ENCODE results near the gene FIGLA.

The FIGLA gene, protein sequence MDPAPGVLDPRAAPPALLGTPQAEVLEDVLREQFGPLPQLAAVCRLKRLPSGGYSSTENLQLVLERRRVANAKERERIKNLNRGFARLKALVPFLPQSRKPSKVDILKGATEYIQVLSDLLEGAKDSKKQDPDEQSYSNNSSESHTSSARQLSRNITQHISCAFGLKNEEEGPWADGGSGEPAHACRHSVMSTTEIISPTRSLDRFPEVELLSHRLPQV

DNA sequence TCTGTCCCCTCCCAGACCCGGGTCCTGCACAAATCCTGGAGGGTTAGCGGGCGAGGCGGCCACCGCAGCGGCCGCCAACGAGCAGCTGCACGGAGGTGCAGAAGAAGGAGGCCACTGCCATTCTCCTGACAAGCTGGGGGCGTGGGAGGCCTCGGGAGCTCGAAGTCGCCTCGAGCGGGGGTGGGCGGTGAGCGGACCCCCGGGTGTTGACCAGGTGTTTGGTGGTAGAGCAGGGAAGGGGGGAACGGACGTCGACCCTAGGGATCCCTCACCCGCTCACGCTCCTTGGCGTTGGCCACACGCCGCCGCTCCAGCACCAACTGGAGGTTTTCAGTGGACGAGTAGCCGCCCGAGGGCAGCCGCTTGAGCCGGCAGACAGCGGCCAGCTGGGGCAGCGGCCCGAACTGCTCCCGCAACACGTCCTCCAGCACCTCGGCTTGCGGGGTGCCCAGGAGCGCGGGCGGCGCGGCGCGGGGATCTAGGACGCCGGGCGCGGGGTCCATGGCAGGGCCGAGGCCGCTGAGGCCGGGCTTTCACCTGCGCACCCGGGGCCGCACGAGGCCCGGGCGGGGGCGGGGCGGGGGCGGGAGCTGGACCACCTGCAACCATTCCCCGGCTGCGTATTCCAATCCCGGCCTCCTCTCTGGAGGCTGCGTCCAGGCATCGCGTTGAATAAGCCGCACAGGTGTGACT, at the start of gene FIGLA:
Gene FIGLA, minus strand, starts transcription at position 508 of the 693 bp plus-strand sequence. Its CDS starts 5 bp downstream, at position 503.
- no peak for DNase-seq (ENCODE audit: low read depth in 2 of 2)

DNA sequence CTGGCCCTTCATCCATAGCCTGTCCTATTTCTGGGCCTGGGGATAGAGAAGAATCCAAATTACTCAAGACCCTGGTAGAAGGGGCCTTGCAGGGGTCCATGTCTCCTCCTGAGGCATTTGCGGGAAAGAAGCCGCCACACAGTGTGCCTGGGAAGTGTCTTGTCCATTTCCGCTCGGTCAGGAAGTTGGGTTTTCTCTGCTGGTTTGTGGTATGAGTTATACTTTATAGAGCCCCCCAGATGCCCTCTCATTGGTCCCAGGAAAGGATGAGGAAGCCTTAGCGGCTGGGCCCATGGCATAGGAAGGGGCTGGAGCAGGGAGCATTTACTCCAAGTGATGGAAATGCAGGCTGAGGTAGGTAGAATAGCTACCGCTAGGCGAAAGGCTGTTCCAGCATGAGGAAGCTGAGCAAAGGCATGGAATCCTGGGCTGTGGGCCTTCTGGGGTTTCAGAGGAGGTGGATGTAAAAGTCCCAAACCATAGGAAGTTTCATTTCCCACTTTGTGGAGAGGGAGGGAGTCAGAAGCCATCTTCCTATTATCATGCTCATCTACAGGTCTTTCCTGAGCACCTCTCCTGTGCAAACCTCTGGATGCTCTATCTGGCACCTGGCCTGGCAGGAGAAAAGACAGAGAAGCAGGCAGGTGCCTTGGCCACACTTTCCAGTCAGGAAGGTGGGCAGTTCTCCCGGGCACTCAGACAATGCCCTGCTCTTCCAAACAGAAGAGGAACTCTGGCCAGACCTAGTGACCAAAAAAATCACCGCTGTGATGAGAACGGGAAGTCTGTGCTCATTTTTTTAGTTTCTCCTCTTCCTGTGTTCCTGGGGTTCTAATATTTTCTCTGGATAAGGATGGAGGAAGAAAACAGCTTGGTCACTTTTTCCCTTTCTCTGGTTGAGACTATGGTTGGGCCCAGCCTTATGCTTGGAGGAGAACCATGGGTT, 47.8 kb upstream of the FIGLA start:
- DNase-seq (ENCODE audit: low read depth in 2 of 2): no peak

DNA sequence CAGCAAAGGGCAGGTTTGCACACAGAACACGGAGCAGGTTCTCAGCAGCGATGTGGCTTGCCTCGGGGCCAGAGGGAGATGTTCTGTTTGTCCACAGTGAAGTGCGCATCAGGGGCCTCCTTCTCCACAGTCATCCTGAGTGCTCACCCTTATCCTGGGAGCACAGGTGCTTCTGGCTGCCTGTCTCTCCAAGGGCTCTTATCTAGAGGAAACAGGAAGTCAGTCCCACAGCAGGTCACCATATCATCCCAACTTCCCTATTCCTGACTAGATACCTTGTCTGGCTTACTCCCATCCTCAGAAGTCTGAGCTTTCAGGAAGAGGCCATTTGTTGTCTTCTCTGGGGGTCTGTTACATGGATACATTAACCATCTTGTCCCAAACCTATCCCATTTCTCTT, 45.2 kb upstream of the FIGLA start, which contains the start of gene CD207:
Gene CD207, minus strand, starts transcription at position 174 of the 400 bp plus-strand sequence. Its CDS starts 40 bp downstream, at position 134.
- DNase-seq (ENCODE audit: low read depth in 2 of 2): no peak

DNA sequence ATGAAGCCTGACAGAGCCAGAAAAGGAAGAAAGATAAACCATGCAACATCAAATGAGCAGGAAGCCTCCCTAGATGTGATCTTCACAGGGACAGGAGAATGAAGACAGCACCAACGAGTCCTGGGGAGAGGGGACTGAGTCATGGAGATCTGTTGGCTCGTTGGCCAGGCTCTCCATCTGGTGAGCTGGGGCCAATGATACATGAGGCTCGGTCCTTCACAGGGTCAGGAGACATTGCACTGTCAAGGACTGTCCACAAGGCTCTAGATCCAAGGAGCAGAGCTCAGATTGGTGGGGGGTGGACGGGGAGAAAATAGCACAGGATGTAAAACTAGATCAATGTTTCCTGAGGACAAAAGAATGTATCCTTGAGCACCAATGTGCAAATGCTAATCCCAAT, 44.4 kb upstream of the FIGLA start:
- no peak for DNase-seq (ENCODE audit: low read depth in 2 of 2)

DNA sequence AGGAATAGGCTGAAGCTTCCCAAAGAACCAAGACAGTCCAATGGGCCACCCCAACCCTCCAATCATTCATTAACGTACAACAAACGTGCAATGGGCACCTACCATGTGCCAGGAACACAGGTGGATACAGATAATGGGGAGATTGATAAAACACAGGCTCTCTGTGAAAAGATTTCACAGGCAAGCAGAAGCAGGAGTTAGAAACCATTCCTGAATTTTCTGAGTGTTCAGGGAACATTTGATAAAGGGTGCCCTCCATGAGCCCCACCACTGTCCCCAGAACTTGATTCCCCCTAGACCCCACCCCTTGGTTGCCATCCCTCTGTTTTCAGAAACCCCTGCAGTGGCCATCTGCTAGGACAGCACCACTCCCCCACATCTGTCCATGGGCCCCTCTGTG, 43.7 kb upstream of the FIGLA start:
- DNase-seq (ENCODE audit: low read depth in 2 of 2): no peak

DNA sequence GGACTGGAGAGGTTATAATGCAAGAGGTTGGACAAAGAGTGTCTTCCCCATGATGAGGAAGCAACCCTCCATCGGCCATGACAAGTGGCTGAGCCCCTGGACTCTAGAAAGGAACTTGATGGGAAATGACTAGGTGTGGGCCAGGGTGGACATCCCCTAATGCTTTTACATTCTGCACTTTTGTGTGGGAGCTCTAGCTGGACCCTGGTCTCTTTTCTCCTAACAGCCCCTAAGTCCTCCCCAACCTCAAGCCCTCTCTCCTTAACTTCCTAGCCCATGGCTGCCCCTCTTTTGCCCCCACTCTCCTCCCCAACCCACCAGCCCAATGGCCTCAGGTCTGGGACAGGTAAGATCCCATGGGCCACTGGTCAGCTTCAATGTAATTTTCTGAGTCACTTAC, 42.8 kb upstream of the FIGLA start:
- DNase-seq (ENCODE audit: low read depth in 2 of 2): no peak

DNA sequence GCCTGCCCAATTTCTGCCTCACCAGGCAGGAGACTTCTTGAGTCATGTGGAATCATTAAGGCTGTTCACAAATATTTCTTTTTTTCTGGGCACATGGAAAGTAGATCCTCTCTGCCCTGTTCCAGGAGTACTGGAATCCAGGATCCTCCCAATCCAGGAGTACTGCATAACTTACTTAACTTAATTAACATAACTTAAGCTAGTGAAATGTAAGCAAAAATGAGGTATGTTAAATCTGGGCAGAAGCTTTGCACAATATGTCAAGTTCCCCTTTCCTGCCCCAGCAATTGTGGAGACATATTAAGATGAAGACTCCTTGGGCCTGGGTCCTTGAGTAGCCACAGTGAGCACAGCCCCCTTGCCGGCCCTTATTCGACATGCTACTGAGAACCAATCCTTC, 41.9 kb upstream of the FIGLA start:
- no peak for DNase-seq (ENCODE audit: low read depth in 2 of 2)

DNA sequence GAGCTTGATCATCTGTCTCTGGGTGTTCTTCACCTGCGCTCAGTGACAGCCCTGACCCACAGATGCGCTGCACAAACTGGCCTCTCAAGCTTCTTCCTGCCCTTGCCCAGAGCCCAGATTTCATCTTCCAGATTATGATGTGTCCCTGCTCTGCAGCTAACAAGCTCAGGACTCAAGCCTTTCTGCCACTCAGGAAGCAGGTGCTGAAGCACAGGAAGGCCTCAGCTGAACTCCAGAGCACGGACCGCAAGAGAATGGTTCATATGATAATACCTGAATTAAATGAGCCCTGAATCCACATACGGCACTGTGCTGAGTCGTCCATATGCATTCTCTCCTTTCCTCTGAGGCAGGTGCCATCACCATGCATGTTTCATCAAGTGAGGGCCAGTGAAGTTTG, 41.4 kb upstream of the FIGLA start:
- no peak for DNase-seq (ENCODE audit: low read depth in 2 of 2)

DNA sequence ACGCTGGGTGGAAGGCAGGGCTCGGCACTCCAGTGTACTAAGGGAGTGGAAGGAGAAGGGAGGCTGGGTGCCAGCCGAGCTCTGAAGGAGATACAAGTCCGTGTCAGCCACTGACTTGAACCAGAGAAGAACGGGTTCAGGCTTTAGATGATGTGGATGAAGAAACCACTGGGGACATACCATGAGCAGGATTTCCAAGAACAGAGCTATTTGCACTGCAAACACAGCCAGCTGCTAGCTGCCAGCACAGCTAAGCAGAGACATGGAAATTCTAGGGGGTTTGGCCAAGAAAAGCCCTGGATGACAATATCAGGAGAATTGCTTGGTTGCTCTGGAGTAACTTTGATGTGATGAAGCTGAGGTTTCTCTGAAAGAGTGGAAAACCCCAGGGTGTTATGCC, 39.9 kb upstream of the FIGLA start:
- no peak for DNase-seq (ENCODE audit: low read depth in 2 of 2)

DNA sequence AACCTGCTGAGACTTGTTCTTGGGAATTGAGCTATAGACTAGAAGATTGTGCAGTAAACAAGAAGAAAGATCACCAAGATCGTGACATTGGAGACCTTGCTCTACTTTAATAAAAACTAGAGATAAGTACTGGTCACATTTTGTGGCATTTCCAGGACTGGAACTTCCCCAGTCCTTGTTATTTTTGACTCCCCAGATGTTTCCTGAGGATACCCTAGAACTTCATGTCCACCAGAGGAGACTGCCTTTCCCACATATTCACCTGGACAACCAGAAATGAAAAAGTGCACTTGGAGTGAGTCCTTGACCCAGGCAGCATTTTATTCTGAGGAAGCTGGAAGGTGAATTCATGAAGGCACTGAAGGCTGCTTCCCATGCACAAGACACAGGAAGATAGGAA, 39.5 kb upstream of the FIGLA start:
- no peak for DNase-seq (ENCODE audit: low read depth in 2 of 2)

DNA sequence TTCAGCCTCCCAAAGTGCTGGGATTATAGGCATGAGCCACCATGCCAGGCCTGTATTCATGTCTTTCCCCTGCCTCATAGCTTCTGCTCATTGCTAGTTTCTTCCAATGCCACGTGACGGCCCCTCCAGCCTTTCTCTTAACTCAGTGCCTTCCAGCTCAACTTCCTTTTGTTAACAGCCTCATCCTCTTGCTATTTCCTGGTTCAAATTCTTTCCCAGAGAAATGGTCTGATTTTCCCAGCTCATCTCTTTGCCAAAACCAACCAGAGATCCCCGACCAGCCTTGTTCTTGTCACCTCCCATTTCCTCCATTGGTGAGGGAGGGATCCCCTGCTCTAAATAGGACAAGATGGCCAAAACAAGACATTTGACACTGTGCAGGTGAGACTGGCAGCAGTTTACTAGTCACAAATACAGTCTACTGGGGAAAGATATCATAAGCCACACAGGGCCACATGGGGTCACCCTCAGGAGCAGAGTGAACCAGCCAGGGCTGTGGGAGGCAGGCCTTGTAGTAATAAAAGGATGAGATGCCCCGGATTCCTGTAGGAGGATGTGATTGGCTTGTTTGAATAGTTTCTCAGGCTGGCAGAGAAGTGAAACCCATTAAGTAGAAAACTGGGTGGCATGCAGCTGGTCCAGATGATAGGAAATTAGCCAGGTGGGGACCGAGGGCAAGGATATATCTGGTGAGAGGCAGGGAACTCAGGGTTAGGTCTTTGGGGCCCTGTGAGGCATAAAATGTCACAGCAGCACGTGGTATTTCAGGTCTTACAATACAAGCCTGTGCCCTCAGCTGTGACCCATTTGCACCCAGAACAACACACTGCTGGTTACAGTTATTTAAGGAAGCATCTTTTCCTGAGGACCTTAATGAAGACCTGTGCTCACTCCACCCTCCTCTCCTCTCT, 38.7 kb upstream of the FIGLA start:
- DNase-seq (ENCODE audit: low read depth in 2 of 2): no peak

DNA sequence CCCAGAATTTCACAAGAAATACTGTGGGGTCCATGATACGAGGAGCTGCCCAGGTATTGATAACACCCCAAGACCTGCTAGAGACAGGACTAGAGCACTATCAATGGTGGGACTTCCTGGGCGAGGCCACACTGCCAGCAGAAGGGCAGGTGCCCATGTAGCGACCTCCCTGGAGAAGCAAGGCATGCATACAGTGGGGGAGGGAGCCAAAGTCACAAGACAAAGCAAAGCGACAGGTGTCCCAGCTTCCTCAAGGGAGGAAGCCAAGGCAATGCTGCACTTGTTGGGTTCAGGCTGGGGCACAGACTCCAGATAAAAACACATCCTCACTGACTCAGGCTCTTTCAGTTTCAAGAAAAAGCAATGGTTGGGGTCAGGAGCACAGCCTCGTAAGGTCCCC, 37.7 kb upstream of the FIGLA start:
- DNase-seq (ENCODE audit: low read depth in 2 of 2): no peak

DNA sequence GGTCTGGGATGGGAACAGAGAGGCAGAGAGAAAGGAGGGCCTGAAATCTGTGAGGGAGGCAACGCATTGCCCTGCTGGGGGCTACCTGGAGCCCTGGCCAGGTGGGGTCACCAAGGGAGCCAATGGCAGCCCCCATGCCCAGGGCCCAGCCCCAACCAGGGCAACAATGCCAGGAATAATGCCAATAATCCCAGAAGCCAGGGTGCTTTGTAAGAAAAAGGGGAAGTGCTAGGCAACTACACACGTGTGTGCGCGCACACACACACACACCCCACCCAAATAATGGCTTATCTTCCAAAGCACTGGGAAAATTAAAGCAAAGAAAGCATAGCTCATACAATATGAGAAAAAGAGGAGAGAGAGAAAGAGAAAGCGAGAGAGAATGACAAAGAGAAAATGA, 36.9 kb upstream of the FIGLA start:
- no peak for DNase-seq (ENCODE audit: low read depth in 2 of 2)

DNA sequence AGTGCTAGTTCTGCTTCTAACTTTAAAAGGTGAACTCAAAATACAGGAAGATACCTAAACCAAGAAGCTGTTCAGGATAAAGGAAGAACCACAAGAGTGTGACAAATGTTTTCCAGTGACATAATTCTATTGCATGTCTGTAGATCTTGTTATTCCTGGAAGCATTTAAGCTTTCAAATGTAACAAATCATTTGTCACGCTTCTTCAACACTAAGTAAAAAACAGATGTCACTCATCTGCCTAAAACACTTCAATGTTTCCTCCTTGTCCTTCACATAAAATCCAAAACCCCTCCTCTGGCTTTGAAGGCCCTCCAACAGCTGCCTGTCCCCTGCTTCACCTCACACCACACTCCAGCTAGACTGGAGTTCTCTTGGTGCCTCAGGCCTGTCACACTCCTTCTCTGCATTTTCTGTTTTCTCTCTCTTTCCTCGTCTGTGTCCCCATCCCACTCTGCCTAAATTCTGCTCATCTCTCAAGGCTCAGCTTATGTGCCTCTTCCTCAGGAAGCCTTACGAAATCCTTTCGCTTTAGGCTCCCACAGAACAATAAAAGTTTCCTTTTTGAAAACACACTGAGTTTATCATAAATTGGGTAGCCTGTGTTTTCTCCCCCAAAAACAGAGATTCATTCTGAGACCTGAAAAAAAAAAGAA, 36.4 kb upstream of the FIGLA start:
- no peak for DNase-seq (ENCODE audit: low read depth in 2 of 2)

DNA sequence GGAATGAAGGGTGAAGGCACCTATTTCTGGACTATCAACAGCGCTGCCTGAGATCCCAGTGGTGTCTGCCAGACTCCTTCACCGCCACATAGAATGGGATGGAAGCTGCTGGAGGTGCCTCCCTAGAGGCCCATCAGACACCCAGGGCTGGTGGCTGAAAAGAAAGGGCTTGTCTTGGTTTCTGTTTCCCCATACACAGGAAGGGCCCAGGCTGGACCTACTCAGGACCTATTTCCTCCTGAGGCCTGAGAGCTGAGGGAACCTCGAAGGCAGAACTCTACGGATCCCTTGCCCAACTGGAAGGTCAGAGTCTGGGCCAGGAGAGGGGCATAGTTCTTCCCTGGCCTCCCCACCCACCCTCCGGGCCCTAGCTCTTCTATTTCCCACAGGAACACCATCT, 32.8 kb upstream of the FIGLA start:
- DNase-seq (ENCODE audit: low read depth in 2 of 2): no peak

DNA sequence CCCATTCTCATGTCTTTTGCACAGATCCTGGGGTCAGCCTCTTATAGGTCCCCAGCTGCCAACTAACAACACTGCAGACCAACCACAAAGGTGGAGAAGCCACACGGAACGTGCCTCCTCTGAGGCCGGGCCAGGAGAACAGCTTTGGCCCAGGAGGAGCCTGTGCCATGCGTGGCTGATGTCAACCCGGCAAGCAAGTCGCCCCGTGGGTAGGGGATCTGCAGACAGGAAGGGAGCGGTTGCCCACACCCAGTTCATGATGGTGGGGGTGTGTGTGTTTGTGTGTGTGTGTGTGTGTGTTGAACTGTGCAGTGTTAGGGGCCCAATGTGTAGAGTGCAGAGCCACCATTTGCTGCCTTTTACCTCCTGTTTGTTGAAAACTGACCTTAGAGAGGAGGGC, 32.4 kb upstream of the FIGLA start:
- no peak for DNase-seq (ENCODE audit: low read depth in 2 of 2)

DNA sequence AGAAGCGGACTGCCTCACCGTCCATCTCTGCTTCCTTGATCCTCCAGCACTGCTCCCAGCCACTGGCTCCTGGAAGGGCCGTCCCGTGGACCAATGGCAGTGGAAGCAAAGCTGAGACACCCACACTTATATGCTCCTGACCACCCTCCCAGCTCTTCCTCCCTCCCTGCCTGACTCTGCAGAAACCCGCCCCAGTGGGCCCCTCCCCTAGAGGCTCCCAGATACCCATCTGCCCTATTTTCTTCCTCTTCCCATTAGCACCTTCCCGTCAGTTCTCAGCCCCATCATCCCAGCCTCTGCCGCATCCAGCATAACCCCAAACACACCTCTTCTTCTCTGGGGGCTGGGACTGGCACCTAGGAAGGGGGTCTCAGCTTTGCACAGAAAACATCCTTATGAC, 30.1 kb upstream of the FIGLA start, which contains the start of gene CLEC4F:
Gene CLEC4F, minus strand, starts transcription at position 101 of the 400 bp plus-strand sequence. Its CDS starts 76 bp downstream, at position 25.
- DNase-seq (ENCODE audit: low read depth in 2 of 2): no peak

DNA sequence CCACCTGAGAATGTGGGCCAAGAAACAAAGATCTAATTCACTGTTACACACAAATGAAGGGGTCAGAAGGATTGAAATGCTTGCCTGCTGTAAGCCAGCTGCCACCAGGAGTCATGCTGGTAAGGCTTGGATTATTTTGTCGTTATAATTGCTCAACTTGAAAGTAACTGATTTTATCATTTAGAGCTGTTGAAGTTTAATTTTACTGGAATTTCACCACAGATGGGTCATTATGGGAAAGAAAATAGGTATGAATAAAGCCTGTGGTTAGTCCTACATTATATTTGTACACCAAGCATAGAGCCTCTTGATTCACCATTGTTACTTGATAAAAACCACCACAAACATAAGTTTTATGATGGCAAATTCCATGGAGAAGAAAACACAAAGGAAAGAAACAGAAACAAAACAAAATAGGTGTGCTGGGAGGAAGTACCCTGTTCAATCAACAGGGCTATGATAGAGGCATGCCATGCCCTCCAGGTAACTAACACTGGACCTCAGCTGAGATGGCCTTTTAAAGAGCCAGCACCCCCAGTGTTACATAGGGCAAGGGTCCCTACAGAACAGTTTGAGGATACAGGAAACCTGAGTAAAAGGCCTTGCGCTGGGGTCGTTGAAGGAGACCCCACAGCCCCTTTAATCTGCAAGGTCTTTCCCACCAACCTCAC, 27.0 kb upstream of the FIGLA start:
- no peak for DNase-seq (ENCODE audit: low read depth in 2 of 2)

DNA sequence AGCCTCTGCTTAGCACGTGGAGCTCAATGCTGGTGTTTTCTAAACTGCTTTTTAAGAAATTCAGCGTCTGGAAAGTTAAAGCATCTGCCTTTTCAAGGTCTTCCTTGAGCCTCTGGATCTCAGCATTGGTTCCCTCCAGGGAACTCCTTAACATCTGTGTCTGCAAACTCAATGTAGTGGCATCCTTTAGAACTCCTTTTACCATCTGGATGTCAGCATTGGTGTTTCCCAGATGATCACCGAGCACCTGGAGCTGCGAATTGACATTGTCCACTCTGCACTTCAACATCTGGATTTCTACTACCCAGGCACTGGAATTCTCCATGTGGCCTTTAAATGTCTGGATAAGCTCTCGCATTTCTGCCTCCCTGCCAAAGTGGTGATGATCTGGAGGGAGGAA, 26.3 kb upstream of the FIGLA start:
- DNase-seq (ENCODE audit: low read depth in 2 of 2): no peak
